Stomach smooth muscle (tissue), 2 donors: Measurements from ENCODE around the gene MYH1.

Experiments used
- H3K27ac ChIP-seq: one replicate; pipeline ENCODE4 v1.7.0; 2013; ENCODE audit warnings: mild to moderate bottlenecking, low read length, inconsistent platforms
- H3K27me3 ChIP-seq, 2 donors: one replicate each; pipeline ENCODE4 v1.7.0; 2013; ENCODE audit warnings: low read length in 2 of 2; ENCODE audit not compliant: insufficient read depth in 2 of 2, control insufficient read depth in 1 of 2
- H3K36me3 ChIP-seq, 2 donors: one replicate each; pipeline ENCODE4 v1.7.0; 2013; ENCODE audit warnings: low read length in 2 of 2; ENCODE audit not compliant: control insufficient read depth in 2 of 2, insufficient read depth in 2 of 2
- H3K4me1 ChIP-seq: one replicate; pipeline ENCODE4 v1.7.0; 2013; ENCODE audit warnings: low read length; ENCODE audit not compliant: control insufficient read depth, insufficient read depth
- H3K4me3 ChIP-seq, 2 donors: one replicate each; pipeline ENCODE4 v1.7.0; 2013; ENCODE audit warnings: low read length in 2 of 2
- H3K9ac ChIP-seq, 2 donors: one replicate each; pipeline ENCODE4 v1.7.0; 2013; ENCODE audit warnings: low read length in 2 of 2, mild to moderate bottlenecking in 1 of 2
- H3K9me3 ChIP-seq, 2 donors: one replicate each; pipeline ENCODE4 v1.7.0; 2013; ENCODE audit warnings: low read length in 2 of 2; ENCODE audit not compliant: control insufficient read depth in 2 of 2
- donor health status: healthy.
- donor health status: Pancreatic carcinoma.

The MYH1 gene

GRCh38 chr17:10532026-10532425 lies 13.7 kb upstream of the MYH1 start:
- no peak overlapping the region for H3K9ac ChIP-seq
- H3K4me1 ChIP-seq, result no peaks in the 10 kb centered on the region
- H3K4me3 ChIP-seq, result no peak overlapping the region
- H3K9me3 ChIP-seq, result peaks cover 0 to 2% of the 10 kb centered on the region in 2 donors
- H3K36me3 ChIP-seq, result no peaks in the 10 kb centered on the region
- H3K27ac ChIP-seq, result no peak overlapping the region
- no peaks in the 10 kb centered on the region for H3K27me3 ChIP-seq

DNA sequence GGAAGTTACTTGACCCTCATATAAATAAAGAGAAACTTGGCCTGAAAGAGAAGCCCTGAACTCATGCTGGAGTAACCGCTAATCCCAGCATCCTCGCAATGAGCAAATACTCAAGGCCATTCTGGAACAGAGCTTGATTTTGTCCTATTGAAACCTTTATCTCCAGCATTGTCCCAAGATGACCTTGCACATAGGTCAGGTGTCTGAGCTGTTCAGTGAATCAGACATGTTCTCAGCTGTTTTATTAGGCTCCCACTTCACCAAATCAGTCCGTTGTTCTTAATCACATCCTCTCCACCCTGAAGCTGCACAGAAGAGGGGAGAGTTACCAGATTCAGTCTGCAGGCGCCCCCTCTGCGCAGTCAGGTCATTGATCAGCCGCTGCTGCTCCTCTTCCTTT lies 9.1 kb upstream of the MYH1 start:
- no peaks in the 10 kb centered on the region for H3K36me3 ChIP-seq
- no peak overlapping the region for H3K9ac ChIP-seq
- no peaks in the 10 kb centered on the region for H3K4me1 ChIP-seq
- H3K4me3 ChIP-seq, result no peak overlapping the region
- peaks cover 0 to 2% of the 10 kb centered on the region in 2 donors for H3K9me3 ChIP-seq
- H3K27me3 ChIP-seq, result no peaks in the 10 kb centered on the region
- no peak overlapping the region for H3K27ac ChIP-seq

DNA sequence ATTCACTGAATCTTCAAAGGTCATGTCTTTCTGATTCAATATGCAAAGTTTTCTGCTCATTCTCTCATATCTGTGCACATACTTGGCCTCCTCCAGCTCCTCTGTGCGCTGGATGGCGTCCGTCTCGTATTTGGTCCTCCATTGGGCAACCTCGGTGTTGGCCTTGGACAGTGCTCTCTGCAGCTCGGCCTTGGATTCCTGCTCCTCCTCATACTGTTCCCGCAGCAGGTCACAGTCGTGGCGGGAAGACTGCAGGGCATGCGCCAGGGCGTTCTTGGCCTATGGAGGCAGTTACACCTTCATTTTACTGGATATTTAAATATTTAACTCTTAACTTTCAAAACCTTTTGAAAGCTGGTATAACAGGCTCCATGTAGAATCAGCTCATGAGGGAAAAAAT lies 8.2 kb upstream of the MYH1 start:
- no peaks in the 10 kb centered on the region for H3K27me3 ChIP-seq
- peaks cover 0 to 2% of the 10 kb centered on the region in 2 donors for H3K9me3 ChIP-seq
- no peak overlapping the region for H3K27ac ChIP-seq

DNA sequence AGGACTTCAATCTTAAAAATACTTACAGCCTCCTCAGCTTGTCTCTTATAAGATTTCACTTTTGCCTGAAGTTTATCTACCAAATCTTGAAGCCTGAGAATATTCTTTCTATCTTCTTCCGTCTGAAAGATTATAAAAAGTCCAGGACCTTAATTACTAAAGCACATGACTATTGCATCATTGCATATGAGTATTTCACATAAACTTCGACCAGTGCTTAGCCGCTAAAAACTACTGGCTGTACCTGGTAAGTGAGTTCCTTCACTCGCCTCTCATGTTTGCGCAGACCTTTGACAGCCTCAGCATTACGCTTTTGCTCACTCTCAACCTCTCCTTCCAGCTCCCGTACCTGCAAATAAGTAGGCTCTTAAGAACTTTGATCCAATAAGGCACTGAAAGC lies 4.7 kb upstream of the MYH1 start:
- H3K27ac ChIP-seq, result no peak overlapping the region
- no peak overlapping the region for H3K4me3 ChIP-seq
- H3K9ac ChIP-seq, result no peak overlapping the region
- peaks cover 0 to 2% of the 10 kb centered on the region in 2 donors for H3K9me3 ChIP-seq
- H3K36me3 ChIP-seq, result no peaks in the 10 kb centered on the region
- no peaks in the 10 kb centered on the region for H3K4me1 ChIP-seq
- no peaks in the 10 kb centered on the region for H3K27me3 ChIP-seq

More for the DNA sequence above, 8.2 kb upstream of the MYH1 start:
- Histone ChIP-seq H3K4me1 (no peaks in the 10 kb centered on the region), H3K4me3 (no peak overlapping the region), H3K36me3 (no peaks in the 10 kb centered on the region), H3K9ac (no peak overlapping the region)

- Histone ChIP-seq H3K9ac (no peak overlapping the region), H3K9me3 (no peaks in the 10 kb centered on the region), H3K27me3 (no peaks in the 10 kb centered on the region), H3K4me3 (no peak overlapping the region), H3K27ac (no peak overlapping the region), H3K36me3 (no peaks in the 10 kb centered on the region), H3K4me1 (no peaks in the 10 kb centered on the region)
These were observed 3.6 kb upstream of the MYH1 start for GRCh38 chr17:10521949-10522348.

DNA sequence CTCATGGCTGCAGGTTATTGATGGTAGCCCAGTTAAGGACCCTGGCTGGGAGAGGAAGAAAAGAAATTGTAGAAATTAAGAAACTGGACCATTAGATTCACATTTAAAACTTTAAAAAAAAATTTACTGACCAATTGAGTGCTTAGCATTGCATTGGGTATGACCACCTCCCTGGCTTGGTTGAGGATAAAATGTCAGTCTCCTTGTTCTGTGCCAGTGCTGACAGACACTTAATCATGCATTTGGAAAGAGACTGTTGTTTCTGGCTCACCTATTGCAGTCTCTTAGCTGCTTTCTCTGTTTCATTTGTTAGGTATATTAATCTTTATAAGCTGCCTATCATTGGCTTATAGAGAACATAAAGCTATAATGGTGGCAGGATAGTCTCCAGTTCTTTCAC lies 1.7 kb downstream of the MYH1 start:
- Histone ChIP-seq H3K27ac (no peak overlapping the region), H3K27me3 (no peaks in the 10 kb centered on the region), H3K4me3 (no peak overlapping the region), H3K4me1 (no peaks in the 10 kb centered on the region), H3K36me3 (no peaks in the 10 kb centered on the region), H3K9ac (no peak overlapping the region), H3K9me3 (peaks cover 0 to 3% of the 10 kb centered on the region in 2 donors)

GRCh38 chr17:10516065-10516464 lies 2.3 kb downstream of the MYH1 start:
- H3K9ac ChIP-seq, result no peak overlapping the region
- no peaks in the 10 kb centered on the region for H3K4me1 ChIP-seq

DNA sequence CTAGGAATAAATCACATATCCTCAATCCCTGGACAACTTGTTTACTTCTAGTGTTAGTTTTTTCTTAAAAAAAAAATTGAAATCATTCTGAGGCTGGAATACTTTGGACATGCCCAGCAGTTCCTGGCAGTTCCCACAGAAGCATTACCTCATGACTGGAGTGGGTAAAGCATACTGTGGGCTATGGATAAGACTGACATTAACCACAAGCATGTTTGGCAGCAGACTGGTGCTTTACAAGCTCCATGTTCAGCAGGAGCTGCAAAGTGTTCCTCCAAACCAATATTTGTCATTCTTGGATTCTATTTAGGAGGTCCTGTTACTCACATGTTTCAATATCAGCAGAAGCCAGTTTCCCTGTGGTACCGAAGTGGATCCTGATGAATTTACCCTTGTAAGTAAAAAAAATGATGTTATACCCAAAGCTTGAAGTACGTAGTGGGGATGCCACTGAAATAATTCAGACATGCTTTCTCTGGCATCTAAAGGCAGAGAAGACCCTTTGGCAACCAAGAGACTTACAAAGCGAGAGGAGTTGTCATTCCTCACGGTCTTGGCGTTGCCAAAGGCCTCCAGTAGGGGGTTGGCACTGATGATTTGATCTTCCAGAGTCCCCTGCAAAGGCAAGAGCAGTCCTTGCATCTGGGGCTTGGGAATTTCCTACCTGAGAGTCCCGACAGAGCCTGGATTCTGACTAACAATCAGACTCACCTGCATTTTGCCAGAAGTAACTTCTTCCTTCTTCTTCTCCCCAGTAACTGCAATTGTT lies 4.9 kb downstream of the MYH1 start:
- no peak overlapping the region for H3K9ac ChIP-seq
- H3K27me3 ChIP-seq, result no peaks in the 10 kb centered on the region
- H3K4me1 ChIP-seq, result no peaks in the 10 kb centered on the region
- no peak overlapping the region for H3K4me3 ChIP-seq
- H3K36me3 ChIP-seq, result no peaks in the 10 kb centered on the region
- no peak overlapping the region for H3K27ac ChIP-seq
- peaks cover 0 to 3% of the 10 kb centered on the region in 2 donors for H3K9me3 ChIP-seq

More at GRCh38 chr17:10516065-10516464, 2.3 kb downstream of the MYH1 start:
- H3K4me3 ChIP-seq, result no peak overlapping the region
- H3K27ac ChIP-seq, result no peak overlapping the region
- H3K27me3 ChIP-seq, result no peaks in the 10 kb centered on the region
- peaks cover 0 to 3% of the 10 kb centered on the region in 2 donors for H3K9me3 ChIP-seq
- H3K36me3 ChIP-seq, result no peaks in the 10 kb centered on the region

GRCh38 chr17:10512856-10513255 lies 5.5 kb downstream of the MYH1 start:
- no peaks in the 10 kb centered on the region for H3K4me1 ChIP-seq
- no peaks in the 10 kb centered on the region for H3K27me3 ChIP-seq
- H3K27ac ChIP-seq, result no peak overlapping the region
- no peaks in the 10 kb centered on the region for H3K36me3 ChIP-seq
- peaks cover 0 to 3% of the 10 kb centered on the region in 2 donors for H3K9me3 ChIP-seq
- no peak overlapping the region for H3K4me3 ChIP-seq
- no peak overlapping the region for H3K9ac ChIP-seq

DNA sequence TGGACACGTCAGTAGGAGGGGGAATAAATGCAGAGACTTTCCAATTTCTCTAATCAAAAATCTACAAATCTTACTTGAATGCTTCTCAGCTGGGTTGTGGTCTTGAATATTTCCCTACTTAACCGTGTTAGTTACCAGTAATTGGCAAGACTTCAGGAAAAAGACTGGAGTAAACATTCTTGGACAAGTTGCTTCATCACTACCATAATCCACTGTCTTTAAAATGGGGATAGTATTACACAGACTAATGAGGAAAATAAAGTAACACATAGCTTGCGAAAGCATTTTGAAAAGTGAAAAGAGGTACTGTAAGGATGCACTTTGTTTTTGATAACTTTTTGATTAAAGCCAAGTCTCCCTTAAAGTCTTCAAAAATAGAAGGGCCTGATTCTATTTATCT lies 18.4 kb downstream of the MYH1 start:
- Histone ChIP-seq H3K27me3 (no peaks in the 10 kb centered on the region), H3K9me3 (no peaks in the 10 kb centered on the region), H3K4me1 (no peaks in the 10 kb centered on the region), H3K27ac (no peak overlapping the region), H3K4me3 (no peak overlapping the region), H3K36me3 (no peaks in the 10 kb centered on the region), H3K9ac (no peak overlapping the region)

DNA sequence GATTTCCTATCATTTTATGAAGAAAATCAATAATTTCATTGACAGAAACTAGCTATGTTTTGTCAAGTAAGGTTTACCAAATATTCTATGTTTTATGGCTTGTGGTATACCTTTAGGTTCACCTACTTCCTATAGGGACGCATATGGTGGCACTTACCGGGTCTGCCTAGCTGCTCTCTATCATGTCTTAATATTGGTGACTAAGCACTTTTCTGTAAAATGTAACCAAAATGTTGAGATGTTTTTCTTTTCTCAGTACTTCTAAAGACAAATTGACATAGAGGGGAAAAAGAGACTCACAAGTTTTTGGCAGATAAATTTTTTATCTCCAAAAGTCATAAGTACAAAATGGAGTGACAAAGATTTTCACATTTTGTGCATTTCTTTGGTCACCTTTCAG lies 26.3 kb downstream of the MYH1 start:
- Histone ChIP-seq H3K36me3 (no peaks in the 10 kb centered on the region), H3K9ac (no peak overlapping the region), H3K4me3 (no peak overlapping the region), H3K27me3 (no peaks in the 10 kb centered on the region), H3K4me1 (no peaks in the 10 kb centered on the region), H3K9me3 (peaks cover 2% of the 10 kb centered on the region in 2 donors), H3K27ac (no peak overlapping the region)
